HG02763 (cell line): ENCODE measurements around the gene PNPLA7.
"Not testable (repeated sequence)": the region's sequence is repeated elsewhere in the genome, so short reads cannot be mapped to it uniquely, and the experiment has no call there.

Experiments used
- ATAC-seq: cut with Tn5 transposase; IDR thresholded peaks from one replicate; pipeline ENCODE4 v1.9.1; 2021; ENCODE audit warnings: mild to moderate bottlenecking, moderate library complexity; ENCODE audit not compliant: unreplicated experiment

PNPLA7 gene

DNA sequence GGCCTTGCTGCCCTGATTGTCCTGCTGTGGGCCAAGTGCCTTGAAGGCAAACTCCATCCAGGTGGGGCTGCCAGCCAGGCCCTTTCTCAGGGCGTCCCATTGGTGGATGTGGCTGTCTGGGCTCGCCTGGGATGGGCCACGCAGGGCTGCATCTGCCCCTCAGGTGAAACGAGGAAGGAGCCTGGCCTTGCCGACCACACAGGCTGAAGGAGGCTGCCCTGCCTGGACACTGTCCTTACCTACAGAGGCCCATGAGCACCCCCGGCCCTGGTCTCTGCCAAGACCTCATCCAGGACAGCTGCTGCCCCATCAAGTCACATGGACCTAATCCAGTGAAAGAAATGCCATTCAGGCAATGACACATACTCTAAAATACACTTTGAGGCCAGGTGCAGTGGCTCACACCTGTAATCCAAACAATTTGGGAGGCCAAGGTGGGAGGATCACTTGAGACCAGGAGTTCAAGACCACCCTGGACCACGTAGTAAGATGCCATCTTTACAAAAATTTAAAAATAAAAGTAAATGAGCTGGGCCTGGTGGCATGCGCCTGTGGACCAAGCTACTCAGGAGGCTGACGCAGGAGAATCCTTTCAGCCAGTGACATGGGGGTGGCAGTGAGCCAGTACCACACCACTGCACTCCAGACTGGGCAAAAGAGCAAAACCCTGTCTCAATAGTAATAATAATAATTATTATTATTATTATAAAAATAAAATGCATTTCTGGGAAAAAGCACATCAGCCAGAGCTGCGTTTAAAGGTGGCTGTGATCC lies 33.9 kb downstream of the PNPLA7 start:
- no peak for ATAC-seq

DNA sequence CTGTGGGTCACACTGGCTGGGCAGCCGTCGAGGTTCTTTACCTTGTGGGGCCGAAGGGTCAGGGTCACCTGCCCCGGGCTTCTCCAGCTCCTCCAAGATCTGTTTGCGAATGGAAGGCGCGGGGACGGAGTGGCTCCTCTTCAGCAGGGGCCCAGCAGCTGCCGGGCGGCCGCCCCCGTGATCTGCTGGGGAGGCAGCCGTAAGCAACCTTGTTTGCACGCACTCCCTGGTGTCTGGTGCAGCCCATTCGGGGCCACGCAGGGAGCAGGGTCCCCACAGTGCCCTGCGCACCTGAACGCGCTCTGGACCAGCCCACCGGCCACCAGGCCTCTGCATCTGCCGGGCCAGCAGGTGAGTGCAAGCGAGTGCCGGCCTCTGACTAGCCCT lies 34.9 kb downstream of the PNPLA7 start:
- ATAC-seq = no peak

DNA sequence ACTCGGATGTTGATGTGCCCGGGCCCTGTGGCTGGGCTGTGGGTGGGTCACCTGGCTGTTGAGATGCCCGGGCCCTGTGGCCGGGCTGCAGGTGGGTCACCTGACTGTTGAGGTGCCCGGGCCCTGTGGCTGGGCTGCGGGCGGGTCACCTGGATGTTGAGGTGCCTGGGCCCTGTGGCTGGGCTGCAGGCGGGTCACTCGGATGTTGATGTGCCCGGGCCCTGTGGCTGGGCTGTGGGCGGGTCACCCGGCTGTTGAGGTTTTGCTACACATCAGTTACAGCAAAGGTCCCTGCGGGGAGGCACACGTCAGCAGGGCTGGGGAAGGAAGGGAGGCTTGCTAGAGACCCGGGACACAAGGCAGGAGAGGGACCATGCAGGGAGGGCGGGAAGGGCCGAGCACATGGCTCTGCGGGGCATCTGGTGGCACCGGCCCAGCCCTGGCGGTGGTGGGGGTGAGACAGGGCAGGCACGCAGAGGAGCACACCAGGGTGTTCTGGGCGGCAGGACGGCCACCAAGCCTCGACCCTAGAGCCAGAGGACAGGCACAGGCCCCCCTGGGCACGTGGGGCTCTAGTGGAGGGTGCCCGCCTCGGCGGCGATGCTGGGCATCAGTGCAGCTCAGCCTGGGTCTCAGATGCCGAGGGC lies 35.4 kb downstream of the PNPLA7 start:
- ATAC-seq = no peak

DNA sequence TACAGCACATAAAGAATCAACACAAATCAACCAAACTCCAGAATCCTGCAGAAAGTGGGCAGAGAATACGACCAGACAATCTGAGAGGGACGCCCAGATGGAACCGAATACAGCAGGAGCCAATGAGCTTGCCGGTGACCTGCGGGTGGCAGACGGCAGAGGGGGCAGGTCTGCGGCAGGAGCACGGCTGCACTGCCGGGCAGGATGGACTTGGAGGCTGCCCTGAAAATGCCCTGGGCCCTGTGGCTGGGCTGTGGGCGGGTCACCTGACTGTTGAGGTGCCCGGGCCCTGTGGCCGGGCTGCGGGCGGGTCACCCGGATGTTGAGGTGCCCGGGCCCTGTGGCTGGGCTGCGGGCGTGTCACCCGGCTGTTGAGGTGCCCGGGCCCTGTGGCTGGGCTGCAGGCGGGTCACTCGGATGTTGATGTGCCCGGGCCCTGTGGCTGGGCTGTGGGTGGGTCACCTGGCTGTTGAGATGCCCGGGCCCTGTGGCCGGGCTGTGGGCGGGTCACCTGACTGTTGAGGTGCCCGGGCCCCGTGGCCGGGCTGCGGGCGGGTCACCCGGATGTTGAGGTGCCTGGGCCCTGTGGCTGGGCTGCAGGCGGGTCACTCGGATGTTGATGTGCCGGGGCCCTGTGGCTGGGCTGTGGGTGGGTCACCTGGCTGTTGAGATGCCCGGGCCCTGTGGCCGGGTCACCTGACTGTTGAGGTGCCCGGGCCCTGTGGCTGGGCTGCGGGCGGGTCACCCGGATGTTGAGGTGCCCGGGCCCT lies 36.2 kb downstream of the PNPLA7 start:
- ATAC-seq = not testable (repeated sequence)

DNA sequence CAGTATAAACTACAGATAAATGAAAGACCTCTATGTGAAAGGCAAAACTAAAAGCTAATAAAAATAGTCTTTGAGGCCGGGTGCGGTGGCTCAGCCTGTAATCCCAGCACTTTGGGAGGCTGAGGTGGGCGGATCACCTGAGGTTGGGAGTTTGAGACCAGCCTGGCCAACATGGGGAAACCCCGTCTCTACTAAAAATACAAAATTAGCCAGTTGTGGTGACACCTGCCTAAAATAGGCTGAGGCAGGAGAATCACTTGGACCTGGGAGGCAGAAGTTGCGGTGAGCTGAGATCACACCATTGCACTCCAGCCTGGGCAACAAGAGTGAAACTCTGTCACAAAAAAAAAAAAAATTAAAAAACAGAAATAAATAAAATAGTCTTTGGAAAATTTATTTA lies 37.1 kb downstream of the PNPLA7 start:
- ATAC-seq = not testable (repeated sequence)

DNA sequence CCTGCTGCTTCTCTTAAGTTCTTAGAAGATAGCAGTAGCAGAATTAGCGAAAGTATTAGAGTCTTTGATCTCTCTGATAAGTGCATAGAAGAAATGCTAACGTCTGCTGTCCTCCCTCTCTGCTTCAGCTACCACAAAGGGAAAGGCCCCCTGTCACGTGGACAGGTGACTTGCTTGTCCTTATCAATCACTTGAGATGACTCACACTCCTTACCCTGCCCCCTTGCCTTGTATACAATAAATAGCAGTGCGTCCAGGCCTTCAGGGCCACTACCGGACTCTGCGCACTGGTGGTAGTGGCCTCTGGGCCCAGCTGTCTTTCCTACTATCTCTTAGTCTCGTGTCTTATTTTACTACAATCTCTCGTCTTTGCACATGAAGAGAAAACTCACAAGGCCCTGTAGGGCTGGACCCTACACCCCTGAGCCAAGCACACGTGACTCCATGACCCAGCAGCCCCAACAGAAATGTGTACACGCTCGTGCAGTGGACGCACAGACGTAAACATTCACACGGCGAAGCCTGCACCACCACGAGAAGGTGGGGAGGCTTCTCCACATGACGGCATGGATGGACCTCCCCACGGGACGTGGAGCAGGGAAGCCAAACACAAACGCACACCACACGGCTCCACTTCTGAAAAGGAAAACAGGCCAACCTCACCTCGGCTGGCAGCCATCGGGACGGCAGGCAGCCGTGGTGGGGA lies 38.3 kb downstream of the PNPLA7 start:
- no peak for ATAC-seq

DNA sequence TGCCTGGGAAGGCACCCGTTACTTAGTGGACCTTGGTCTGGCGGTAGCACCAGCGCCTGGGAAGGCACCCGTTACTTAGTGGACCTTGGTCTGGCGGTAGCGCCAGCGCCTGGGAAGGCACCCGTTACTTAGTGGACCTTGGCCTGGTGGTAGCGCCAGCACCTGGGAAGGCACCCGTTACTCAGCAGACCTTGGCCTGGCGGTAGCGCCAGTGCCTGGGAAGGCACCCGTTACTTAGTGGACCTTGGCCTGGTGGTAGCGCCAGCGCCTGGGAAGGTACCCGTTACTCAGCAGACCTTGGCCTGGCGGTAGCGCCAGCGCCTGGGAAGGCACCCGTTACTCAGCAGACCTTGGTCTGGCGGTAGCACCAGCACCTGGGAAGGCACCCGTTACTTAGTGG lies 39.1 kb downstream of the PNPLA7 start:
- ATAC-seq = not testable (repeated sequence)

DNA sequence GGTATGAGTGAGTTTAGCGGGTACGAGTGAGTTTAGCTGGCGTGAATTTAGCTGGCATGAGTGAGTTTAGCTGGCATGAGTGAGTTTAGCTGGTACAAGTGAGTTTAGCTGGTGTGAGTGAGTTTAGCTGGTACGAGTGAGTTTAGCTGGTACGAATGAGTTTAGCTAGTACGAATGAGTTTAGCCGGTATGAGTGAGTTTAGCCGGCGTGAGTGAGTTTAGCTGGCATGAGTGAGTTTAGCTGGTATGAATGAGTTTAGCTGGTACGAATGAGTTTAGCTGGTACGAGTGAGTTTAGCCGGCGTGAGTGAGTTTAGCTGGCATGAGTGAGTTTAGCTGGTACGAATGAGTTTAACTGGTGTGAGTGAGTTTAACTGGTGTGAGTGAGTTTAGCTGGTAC lies 41.0 kb downstream of the PNPLA7 start:
- ATAC-seq = no peak

DNA sequence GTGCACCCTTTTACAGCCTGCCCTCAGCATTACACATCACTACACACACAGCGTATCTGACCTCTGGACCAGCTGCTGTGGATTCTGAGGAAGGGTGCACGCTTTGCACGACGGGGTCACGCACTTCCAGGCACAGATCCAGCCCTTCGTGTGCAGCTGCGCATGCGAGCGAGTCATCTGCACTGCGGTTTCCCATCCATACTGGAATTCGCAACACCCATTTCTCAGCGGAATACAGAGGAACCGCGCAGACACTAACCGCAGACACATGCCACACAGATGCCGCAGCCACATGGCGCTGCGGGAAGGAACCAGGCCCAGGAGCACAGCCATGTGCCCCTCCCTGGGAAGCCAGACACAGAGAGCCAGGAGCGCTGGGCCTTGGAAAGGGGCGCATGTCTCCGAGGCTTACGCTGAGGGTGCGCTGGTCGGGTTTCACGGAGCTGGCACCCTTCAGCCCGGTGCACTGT lies 43.5 kb downstream of the PNPLA7 start:
- no peak for ATAC-seq

DNA sequence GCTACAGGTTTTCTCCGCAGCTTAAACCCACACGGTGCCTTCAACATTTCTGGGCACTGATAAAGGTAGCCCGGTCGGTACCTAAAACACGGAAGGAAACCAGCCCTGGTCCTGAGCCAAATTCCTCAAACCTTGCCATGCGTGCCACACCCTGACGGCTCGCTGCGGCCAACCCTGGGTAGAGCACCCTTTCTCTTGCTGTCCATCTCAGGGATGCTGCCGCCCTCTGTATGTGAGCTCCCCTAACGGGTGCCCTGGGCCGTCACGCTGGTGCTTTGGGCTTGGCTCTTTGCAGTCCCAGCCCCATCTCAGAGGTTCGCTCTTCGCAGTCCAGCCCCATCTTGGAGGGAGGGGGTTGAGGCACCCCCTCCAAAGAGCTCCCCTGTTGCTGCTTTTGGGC lies 43.9 kb downstream of the PNPLA7 start:
- no peak for ATAC-seq

DNA sequence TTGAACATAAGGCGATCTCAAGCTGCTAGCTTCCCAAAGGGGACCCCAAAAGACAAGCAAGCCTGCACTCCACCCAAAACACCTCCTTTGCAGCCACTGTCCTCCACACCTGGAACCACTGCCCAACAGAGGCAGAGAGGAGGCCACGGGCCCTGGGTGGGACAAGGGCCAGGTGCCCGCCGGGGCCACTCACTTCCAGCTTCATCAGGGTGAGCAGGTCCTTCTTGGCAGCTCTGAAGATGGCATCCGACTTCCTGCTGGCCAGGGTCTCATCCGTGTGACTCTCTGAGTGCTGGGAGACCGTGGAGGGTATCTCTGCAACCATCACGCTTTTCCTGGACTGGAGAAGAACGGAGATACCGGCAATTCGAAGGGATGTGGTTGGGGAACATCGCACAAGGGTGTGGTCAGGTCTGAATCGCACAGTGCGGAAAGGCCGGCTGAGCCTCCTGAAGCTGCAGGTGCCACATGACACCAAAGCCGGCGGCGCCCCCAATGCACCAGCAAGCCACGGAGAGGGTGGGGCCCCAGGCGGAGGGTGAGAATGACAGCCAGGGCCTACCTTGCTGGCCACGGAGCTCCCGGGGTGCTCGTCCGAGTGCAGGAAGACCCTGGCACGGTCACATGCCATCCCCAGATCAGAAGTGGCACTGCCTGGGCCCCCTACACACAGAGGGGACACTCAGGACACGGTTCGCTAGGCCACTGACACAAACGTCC lies 44.6 kb downstream of the PNPLA7 start:
- ATAC-seq = no peak

DNA sequence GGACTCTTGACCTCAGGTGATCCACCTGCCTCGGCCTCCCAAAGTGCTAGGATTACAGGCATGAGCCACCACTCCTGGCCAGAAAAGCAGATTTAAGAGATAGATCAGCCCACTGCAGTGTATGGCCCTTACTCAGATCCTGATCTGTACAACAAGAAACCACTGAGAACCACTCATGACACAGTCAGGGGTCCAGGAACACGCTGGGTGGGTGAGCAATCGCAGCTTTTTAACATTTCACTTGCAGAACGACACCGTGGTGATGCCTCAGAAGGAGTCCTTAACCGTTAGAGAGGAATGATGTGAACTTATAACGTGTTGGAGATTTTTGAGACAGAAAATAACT lies 45.8 kb downstream of the PNPLA7 start:
- ATAC-seq = no peak

DNA sequence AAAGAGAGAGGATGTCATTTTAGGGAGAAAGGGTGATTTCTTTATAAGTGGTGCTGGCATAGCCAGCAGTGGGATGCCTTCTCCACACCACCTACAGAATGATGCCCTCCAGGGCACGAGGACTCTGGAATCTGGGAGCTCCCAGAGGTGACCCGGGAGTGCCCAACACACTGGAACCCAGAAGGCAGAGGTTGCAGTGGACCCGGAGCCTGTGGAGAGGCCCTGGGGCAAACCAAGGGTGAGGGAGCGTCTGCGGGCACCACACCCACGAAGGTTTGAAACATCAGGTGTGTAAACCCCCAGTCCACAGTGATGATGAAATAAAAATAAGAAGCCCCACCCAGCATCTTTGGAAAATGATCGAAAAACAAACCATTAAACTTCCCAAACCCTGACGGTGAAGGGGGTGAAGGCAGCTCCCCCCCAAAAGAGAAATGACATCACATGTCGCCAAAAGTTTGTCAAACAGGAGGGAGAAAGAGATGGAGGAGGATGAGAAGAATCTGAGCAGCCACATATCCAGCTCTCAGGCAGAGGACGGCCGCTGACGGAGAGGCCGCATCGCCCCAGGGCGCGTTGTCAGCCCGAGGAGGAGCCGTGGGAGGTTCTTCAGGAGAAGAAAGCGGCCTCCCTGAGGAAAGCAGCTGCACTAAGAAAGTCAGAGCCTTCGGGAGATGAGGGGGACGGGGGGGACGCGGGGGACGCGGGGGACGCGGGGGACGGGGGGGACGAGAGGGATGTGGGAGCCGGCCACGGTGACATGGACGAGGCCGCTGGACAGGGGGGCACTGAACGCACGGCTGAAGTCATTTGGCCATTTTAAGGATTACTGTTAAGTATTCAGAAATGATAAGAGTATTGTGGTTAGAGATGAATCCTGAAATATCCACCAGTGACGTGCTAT lies 47.9 kb downstream of the PNPLA7 start:
- no peak for ATAC-seq

DNA sequence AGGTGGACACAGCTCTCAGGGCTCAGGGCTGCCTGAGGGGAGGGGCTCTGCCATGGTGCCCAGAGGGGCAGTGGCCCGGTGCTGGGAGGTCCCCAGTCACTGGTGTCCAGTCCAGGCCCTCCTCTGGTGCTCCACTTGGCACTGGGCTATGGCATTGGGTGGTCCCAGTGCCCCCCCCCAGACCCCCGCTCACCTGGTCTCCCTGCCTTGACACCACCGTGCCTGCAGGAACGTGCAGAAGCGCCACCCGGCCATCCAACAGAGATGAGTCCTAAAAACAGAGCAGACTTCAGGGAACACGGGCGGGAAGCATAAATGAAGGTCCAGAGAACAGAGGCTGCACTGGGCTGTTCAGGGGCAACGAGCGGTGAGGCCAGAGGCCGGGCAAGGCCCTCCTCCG lies 48.7 kb downstream of the PNPLA7 start:
- no peak for ATAC-seq

DNA sequence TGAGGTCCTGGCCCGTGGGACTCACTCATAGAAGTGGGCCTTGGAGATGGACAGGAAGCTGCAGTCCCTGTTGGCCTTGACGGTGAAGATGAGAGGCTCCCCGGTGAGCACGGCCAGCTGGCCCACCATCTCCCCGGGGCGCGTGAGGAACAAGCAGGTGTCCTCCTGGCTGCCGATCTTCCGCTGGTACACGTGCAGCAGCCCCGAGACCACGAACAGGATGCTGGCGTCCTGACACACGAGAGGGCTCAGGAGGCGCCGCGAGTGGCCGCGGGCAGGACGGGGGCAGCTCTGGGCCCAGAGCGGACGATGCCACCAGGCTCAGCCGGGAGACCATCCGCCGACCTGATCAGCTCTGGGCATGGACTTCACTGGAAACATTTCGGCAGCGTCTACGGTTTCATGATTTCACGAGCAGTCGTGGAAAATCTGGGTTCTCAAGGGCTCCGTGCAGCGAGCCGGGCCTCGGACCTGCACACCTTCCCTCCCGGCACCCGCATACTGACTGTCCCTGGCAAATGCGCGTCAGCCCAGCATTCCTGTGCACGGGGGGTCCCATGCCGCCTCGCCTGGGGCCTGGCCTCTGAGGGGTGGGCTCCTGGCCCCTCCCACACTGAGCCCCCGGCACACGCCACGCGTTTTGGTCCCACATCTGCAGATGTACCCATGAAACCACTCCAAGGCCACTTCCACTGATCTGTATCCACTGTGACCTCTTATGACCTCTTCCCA lies 49.4 kb downstream of the PNPLA7 start:
- no peak for ATAC-seq

DNA sequence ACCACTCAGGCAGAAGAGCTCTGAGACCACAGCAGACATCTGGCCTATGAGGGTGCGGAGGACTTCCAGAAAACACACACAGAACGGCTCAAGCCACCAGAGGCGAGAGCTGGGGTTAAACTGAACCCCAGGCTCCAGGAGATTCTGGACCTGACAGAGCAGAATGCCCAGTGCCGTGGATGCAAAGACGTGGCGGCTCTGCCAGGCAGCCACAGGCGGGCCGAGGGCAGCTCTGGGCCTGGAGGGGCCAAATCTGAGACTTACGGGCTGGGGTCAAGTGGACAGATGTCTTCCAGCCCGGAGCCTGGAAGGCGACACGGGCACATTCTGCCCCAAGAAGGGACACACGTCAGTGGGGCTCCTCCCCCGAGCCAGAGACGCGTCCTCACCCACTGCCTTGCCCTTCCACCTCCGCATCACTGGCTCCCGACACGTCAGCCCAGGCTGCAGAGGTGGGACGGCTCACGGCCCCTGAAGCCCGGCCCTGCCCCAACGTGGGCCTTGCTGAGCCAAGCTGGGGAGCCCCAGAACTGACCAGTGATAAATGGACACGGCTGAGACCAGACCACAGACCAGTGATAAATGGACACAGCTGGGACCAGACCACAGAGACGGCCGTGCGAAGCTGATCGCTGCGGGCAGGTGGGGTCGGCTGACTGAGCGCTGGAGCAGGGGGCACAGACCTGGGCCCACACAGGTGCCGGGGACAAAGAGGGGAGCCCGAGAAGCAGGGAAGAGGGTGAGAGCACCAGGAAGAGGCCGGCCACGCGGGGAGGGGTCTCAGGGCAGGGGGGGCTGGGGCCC lies 50.1 kb downstream of the PNPLA7 start:
- no peak for ATAC-seq

DNA sequence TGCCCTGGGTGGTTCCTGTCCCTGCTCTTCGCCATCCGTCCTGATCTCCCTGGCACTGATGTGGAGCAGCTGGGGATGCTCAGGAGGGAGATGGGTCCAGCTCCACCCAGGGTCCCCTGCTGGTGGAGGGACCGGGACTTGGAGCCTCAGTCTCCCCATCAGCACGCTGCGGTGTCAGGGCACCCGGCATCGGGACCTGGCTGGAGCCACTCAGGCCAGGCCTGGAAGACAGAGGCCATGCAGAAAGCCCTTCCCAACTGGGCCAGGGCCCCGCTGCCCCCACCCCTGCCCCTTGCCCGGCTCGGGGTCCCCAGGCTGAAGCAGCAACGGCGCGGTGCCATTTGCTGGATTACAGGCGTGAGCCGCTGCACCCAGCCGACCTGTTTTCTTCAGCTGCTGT lies 50.8 kb downstream of the PNPLA7 start:
- ATAC-seq = no peak

DNA sequence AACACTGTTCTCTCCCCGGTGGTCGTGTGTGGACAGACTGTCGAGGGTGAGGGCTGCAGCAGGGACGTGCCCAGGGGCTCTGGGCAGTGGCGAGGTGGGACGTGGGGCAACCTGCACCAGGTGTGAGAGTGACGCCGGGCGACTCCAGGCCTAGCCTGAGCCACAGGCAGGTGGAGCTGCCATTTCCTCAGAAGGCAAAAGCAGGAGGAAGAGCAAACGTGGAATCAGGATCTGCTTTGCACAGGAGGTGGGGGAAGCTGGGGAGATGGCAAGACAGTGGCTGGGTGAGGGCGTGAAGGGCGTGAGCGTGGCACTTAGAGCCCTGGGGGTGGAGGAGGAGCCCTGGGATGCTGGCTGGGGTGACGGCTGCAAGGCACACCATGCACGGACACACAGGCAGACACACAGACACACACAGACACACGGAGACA lies 51.5 kb downstream of the PNPLA7 start:
- no peak for ATAC-seq
